ENCODE results near the gene NCOR1.
"Not testable (repeated sequence)": the region's sequence is repeated elsewhere in the genome, so short reads cannot be mapped to it uniquely, and the experiment has no call there.

Gene NCOR1

GRCh38 chr17:16107165-16107770 lies 108.1 kb downstream of the NCOR1 start:
- no peak overlapping the region for H3K27ac ChIP-seq
- H3K4me3 ChIP-seq: no peak overlapping the region

GRCh38 chr17:16106161-16106891 lies 109.0 kb downstream of the NCOR1 start:
- Histone ChIP-seq H3K27ac (peak overlapping the region in 3 of 21 experiments; percentile 19 to 36 (median 28)), H3K4me3 (no peak overlapping the region)

- Histone ChIP-seq H3K4me3 (no peak overlapping the region), H3K27ac (no peak overlapping the region)
Observed at GRCh38 chr17:16104189-16104588, 111.1 kb downstream of the NCOR1 start.

- no peak overlapping the region for H3K27ac ChIP-seq
- no peak overlapping the region for H3K4me3 ChIP-seq
Observed at GRCh38 chr17:16101440-16101839, 113.9 kb downstream of the NCOR1 start.

GRCh38 chr17:16100737-16101400 lies 114.5 kb downstream of the NCOR1 start:
- no peak overlapping the region for H3K27ac ChIP-seq
- no peak overlapping the region for H3K4me3 ChIP-seq

GRCh38 chr17:16091773-16092172 lies 123.6 kb downstream of the NCOR1 start:
- no peak overlapping the region for H3K4me3 ChIP-seq

GRCh38 chr17:16086957-16087356 lies 128.4 kb downstream of the NCOR1 start:
- peak overlapping the region in 1 of 21 experiments; percentile 20 for H3K27ac ChIP-seq

More at GRCh38 chr17:16091773-16092172, 123.6 kb downstream of the NCOR1 start:
- H3K27ac ChIP-seq: no peak overlapping the region

GRCh38 chr17:16085066-16085699 lies 130.2 kb downstream of the NCOR1 start:
- Histone ChIP-seq H3K27ac (peak overlapping the region in 3 of 21 experiments; percentile 5 to 34 (median 20)), H3K4me3 (no peak overlapping the region)

More at GRCh38 chr17:16086957-16087356, 128.4 kb downstream of the NCOR1 start:
- H3K4me3 ChIP-seq: no peak overlapping the region

- Histone ChIP-seq H3K27ac (no peak overlapping the region), H3K4me3 (no peak overlapping the region)
Observed at GRCh38 chr17:16083223-16083622, 132.1 kb downstream of the NCOR1 start.

GRCh38 chr17:16081507-16082087 lies 133.7 kb downstream of the NCOR1 start:
- no peak overlapping the region for H3K4me3 ChIP-seq
- no peak overlapping the region for H3K27ac ChIP-seq

- Histone ChIP-seq H3K4me3 (no peak overlapping the region), H3K27ac (no peak overlapping the region)
Observed at GRCh38 chr17:16080366-16080765, 135.0 kb downstream of the NCOR1 start.

- Histone ChIP-seq H3K4me3 (no peak overlapping the region), H3K27ac (no peak overlapping the region)
Observed at GRCh38 chr17:16075949-16076348, 139.4 kb downstream of the NCOR1 start.

- Histone ChIP-seq H3K27ac (no peak overlapping the region), H3K4me3 (no peak overlapping the region)
Observed at GRCh38 chr17:16074423-16074822, 140.9 kb downstream of the NCOR1 start.

- Histone ChIP-seq H3K4me3 (no peak overlapping the region), H3K27ac (no peak overlapping the region)
Observed at GRCh38 chr17:16073845-16074244, 141.5 kb downstream of the NCOR1 start.

- no peak overlapping the region for H3K27ac ChIP-seq
- no peak overlapping the region for H3K4me3 ChIP-seq
Observed at GRCh38 chr17:16072031-16072430, 143.3 kb downstream of the NCOR1 start.

GRCh38 chr17:16068323-16068722 lies 147.0 kb downstream of the NCOR1 start:
- no peak overlapping the region for H3K27ac ChIP-seq
- no peak overlapping the region for H3K4me3 ChIP-seq

GRCh38 chr17:16066125-16066524 lies 149.2 kb downstream of the NCOR1 start:
- H3K27ac ChIP-seq: no peak overlapping the region
- no peak overlapping the region for H3K4me3 ChIP-seq

- Histone ChIP-seq H3K27ac (no peak overlapping the region), H3K4me3 (no peak overlapping the region)
Observed at GRCh38 chr17:16061631-16062030, 153.7 kb downstream of the NCOR1 start.

- H3K27ac ChIP-seq: not testable (repeated sequence)
Observed at GRCh38 chr17:16055139-16055538, 160.2 kb downstream of the NCOR1 start.

GRCh38 chr17:16052486-16052885 lies 162.8 kb downstream of the NCOR1 start:
- Histone ChIP-seq H3K27ac (no peak overlapping the region), H3K4me3 (no peak overlapping the region)

More at GRCh38 chr17:16055139-16055538, 160.2 kb downstream of the NCOR1 start:
- not testable (repeated sequence) for H3K4me3 ChIP-seq

All from skin epidermis (tissue), 12 donors.